GM21423 (cell line): ENCODE data around the gene PPCDC.
"Not testable (repeated sequence)": the region's sequence is repeated elsewhere in the genome, so short reads cannot be mapped to it uniquely, and the experiment has no call there.

Experiments
- ATAC-seq: cut with Tn5 transposase; IDR thresholded peaks from one replicate; pipeline ENCODE4 v1.9.1; 2021; ENCODE audit warnings: mild to moderate bottlenecking, moderate library complexity; ENCODE audit not compliant: unreplicated experiment

The PPCDC gene

DNA sequence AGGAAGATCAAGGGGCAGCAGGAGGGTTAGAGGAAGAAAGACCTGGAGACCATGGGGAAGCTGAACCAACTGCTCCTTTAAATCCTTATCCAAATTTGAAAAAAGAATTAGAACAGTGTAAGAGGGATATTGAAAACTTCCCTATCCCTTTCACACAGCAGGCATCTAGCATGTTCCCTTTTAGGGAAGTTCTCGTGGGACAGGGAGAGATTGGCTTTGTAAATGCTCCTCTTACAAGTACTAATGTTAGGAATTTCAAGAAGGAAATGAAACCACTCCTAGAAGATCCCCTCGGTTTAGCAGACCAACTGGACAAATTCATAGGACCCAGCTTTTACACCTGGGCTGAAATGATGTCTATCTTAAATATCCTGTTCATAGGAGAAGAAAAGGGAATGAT, 41.5 kb downstream of the PPCDC start:
- no peak for ATAC-seq

DNA sequence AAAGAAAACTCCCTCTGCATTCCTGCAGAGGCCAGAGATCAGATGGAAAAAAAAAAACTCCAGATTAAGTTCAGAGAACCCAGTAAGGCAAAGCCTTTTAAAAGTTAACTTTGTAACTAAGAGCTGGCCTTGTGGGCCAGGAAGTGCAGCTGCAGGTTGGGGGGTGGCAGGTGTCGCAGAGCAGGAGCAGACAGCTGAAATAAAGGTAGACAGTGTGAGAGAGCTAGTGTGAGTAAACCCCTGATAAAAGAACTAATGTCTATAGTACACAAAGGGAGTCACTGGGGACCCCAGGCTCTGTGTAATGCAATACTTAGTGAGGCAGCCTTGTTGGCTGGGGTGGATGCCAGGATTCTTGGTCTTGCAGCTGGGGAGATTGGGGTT, 42.1 kb downstream of the PPCDC start:
- ATAC-seq: no peak

- no peak for ATAC-seq
Measured at GRCh38 chr15:75065851-75066509, 42.6 kb downstream of the PPCDC start.

DNA sequence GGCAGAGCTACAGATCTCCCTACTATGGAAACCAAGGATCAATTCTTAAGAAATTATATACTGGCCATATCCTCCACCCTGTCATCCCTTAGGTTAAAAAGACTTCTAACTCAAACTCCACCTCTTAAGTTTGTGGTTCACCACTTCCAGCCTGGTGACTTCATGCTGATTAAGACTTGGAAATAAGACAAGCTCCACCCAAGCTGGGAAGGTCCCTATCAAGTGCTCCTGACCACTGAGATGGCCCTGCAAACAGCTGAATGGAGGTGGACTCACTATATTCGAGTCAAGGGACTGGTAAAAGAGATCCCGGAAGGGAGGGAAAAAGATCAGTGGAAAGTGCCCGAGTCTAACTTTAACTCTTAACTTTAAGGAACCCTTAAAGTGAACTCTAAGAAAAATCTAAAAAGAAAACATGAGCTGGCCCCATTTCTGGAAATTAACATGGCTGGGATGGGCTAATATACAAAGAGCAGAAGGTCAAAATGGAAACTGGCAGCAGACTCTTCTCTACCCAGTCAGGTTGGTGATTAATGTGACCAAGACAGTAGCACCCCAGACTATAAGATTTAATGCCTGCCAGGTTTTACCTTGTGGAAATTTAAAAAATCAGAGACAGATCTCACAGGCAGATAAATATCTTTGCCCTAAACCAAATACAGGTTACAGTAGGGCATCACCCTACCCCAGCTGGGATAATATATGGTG, 43.9 kb downstream of the PPCDC start:
- no peak for ATAC-seq

DNA sequence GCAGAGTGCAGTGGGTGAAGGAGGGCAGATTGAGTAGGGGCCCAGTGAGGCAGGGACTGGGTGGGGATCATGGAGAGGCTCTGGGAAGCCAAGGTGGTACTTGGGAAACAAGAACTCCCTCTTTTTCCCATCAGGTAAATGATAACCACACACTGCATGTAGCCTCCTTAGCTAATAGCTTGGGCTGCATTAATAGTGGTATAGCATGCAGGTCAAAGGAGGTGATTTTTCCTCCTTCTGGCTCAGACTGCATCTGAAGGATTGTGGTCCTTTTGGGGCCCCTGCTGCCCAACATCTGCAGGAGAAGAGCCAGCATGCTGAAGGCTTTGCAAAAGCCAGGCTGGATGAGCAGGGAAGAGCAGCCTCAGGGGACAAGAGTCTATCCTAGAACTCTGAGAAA, 45.4 kb downstream of the PPCDC start:
- ATAC-seq: no peak

- peak; percentile 73 for ATAC-seq
Measured at GRCh38 chr15:75069301-75069925, 46.0 kb downstream of the PPCDC start.

DNA sequence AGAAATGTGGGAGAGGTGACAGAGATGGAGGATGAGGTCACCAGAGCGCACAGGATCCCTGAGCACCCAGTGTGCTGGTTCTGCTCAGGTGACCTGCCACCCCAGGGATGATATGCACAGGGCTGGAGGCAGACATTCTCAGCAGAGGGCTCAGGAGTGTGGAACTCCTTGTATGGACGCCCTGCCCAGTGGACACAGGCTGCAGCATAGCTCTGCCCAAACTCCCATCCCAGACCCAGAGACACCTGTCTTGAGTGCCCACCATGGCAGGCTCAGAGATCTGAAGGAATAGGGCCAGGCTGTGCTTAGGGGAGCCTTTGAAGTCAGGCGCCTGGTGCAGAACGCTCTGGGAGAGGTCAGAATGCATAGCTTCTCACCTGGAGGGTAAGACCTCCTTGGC, 47.3 kb downstream of the PPCDC start:
- no peak for ATAC-seq

GRCh38 chr15:75073197-75073596, 49.8 kb downstream of the PPCDC start:
- ATAC-seq: no peak

- no peak for ATAC-seq
Measured at GRCh38 chr15:75076277-75076676, 52.9 kb downstream of the PPCDC start.

DNA sequence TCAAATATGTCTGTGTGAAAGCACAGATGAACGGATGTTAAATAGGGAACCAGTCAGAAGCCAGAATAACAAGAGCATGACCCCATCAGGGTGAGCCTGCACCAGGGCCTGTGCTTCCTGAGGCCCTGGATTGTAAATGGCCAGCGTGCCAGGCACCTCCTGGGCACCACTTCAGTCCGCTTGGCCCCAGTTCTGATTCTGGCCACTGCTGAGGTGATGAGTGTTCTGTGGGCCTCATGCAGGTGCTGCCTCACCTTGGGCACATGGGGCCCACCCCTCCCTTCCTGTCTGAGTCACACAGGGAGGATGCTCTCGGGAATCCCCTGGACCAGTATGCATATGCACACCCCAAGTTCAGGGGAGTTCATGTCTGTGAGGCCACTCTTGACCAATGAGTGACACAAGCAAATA, 54.2 kb downstream of the PPCDC start:
- ATAC-seq: not testable (repeated sequence)

DNA sequence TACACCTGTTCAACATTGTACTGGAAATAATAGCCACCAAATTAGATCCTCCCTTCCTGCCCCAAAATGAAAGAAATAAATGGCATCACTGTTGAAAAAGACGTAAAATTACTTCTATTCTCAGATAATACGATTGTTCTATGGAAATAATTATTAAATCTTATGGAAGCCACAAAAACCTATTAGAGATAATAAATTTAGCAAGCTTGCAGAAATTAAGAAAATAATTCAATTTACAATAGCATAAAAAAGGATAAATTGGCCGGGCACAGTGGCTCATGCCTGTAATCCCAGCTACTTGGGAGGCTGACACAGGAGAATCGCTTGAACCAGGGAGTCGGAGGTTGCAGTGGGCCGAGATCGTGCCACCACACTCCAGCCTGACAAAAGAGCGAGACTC, 57.8 kb downstream of the PPCDC start:
- no peak for ATAC-seq

- ATAC-seq: no peak
Measured at GRCh38 chr15:75082689-75083088, 59.3 kb downstream of the PPCDC start.

- ATAC-seq: not testable (repeated sequence)
Measured at GRCh38 chr15:75085708-75086107, 62.3 kb downstream of the PPCDC start.

GRCh38 chr15:75089456-75090387, 66.3 kb downstream of the PPCDC start:
- ATAC-seq: no peak

GRCh38 chr15:75090388-75090734, 67.0 kb downstream of the PPCDC start:
- ATAC-seq: no peak

DNA sequence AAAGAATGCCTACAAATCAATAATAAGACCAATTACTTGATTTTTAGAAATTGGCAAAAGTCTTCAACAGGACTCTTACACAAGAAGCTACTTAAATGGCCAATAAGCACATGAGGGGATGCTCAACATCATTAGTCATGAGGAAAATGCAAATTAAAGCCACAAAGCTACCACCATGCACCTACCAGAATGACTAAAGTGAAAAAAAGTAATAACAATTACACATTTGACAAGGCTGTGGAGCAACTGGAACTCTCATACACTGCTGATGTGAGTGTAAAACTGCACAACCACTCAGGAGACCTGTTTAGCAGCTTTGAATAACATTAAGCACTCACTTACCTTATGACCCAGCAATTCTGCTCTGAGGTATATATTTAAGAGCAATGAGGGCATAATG, 68.4 kb downstream of the PPCDC start:
- no peak for ATAC-seq

DNA sequence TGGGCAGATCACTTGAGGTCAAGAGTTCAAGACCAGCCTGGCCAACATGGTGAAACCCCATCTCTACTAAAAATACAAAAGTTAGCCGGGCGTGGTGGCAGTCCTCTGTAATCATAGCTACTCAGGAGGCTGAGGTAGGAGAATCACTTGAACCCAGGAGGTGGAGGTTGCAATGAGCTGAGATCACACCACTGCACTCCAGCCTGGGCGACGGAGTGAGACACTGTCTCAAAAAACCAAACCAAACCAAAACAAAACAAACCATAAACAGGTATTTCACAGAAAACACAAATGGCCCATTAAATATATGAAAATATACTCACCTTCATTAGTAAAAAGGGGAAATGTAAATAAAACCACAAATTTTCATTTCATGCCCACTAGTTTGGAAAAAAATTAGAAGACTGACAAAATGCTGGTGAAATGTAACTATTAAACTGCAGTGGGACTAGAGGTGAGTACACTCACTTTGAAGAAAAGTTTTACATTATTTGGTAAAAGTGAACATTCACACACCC, 71.6 kb downstream of the PPCDC start:
- peak; percentile 45 for ATAC-seq

GRCh38 chr15:75095594-75095993, 72.2 kb downstream of the PPCDC start:
- ATAC-seq: peak; percentile 39

DNA sequence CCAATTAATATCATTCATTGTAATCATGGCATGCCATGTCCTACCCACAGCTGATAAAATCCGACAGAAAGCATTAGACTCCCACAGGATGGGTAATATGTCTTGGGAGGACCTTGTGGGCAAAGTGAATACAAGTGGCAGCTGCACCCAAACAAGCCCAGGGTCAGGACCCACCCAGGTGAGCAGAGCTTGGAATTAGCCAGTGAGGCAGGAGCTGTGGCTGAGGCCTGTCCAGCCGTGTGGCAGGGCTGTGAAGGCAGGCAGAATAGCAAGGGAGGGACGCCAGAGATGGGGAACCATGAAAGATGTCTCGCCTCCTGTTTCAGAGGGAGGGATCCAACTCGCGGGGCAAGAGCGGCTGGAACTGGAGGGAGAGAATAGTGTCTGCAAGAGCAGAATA, 74.5 kb downstream of the PPCDC start:
- ATAC-seq: no peak

DNA sequence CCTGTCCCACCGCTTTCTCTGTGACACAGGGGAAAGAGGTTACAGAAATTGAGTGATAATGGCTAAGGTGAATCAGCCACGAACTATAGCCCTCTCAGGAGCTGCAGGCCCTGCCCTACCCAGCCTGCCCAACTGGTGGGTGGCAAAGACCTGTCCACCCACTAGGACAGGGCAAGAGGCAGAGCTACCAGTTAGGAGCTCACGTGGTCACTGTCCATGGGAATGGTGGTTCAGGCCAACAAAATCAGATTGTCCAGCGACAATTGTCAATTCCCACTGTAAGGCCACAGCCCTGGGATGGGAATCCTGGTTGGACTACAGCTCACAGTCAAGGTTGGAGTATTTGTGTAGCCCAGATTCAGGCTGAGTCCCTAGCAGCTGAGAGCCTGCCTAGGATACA, 75.0 kb downstream of the PPCDC start:
- ATAC-seq: no peak
